RKO (cell line): ENCODE measurements around the gene NTSR1.

ENCODE experiments used
- DNase-seq: peaks from one replicate; pipeline ENCODE4 v3.0.0-alpha.2; 2016; ENCODE audit warnings: low spot score

The NTSR1 gene

GRCh38 chr20:62740286-62741141 is 31.9 kb downstream of the NTSR1 start:
- DNase-seq: peak; percentile 97

- no peak for DNase-seq
Observed at GRCh38 chr20:62741191-62741691, 32.6 kb downstream of the NTSR1 start.

- DNase-seq: no peak
Observed at GRCh38 chr20:62741701-62742491, 33.3 kb downstream of the NTSR1 start.

- DNase-seq: no peak
Observed at GRCh38 chr20:62742550-62742949, 33.9 kb downstream of the NTSR1 start.

GRCh38 chr20:62742979-62743776 is 34.5 kb downstream of the NTSR1 start:
- DNase-seq: no peak

- no peak for DNase-seq
Observed at GRCh38 chr20:62743777-62744317, 35.2 kb downstream of the NTSR1 start.

GRCh38 chr20:62744741-62745191 is 36.1 kb downstream of the NTSR1 start:
- DNase-seq: no peak

- DNase-seq: no peak
Observed at GRCh38 chr20:62745279-62745951, 36.8 kb downstream of the NTSR1 start.

- no peak for DNase-seq
Observed at GRCh38 chr20:62745952-62746288, 37.3 kb downstream of the NTSR1 start.

- no peak for DNase-seq
Observed at GRCh38 chr20:62748311-62748710, 39.7 kb downstream of the NTSR1 start.

GRCh38 chr20:62749851-62750445 is 41.3 kb downstream of the NTSR1 start:
- no peak for DNase-seq

GRCh38 chr20:62751551-62752150 is 43.0 kb downstream of the NTSR1 start:
- DNase-seq: no peak

- no peak for DNase-seq
Observed at GRCh38 chr20:62752181-62752670, 43.6 kb downstream of the NTSR1 start.

- no peak for DNase-seq
Observed at GRCh38 chr20:62752671-62753501, 44.2 kb downstream of the NTSR1 start.

GRCh38 chr20:62753626-62754025 is 45.0 kb downstream of the NTSR1 start:
- DNase-seq: no peak

- no peak for DNase-seq
Observed at GRCh38 chr20:62754122-62754990, 45.7 kb downstream of the NTSR1 start.

- no peak for DNase-seq
Observed at GRCh38 chr20:62754991-62755356, 46.3 kb downstream of the NTSR1 start.
